Body of pancreas (tissue), 4 donors: Measurements from ENCODE around the gene STK32B. TPM values are rescaled to one million over a fixed set of nuclear protein-coding genes. Genes with fewer than 3 reads are reported as not detected.

Experiments
- ATAC-seq: fragments of 150-250 bp; one replicate; pipeline ENCODE4 v1.9.1; 2016
- DNase-seq, 4 donors: peaks; one replicate each; pipeline ENCODE4 v3.0.0-alpha.2; 2019
- H3K27ac ChIP-seq, 4 donors: fragments of 200-600 bp; sonication (generic); 1 replicate in 3 of 4; 2 replicates in 1 of 4; pipeline versions ENCODE4 v1.5.1 to v1.6.1; 2016 to 2019; ENCODE audit warnings: mild to moderate bottlenecking in 1 of 4, mixed read lengths in 1 of 4, moderate library complexity in 1 of 4
- H3K27me3 ChIP-seq, 2 donors: fragments of 200-600 bp; sonication (generic); one replicate each; pipeline ENCODE4 v1.6.0; 2016; ENCODE audit warnings: mild to moderate bottlenecking in 1 of 2
- H3K36me3 ChIP-seq, 2 donors: fragments of 200-600 bp; sonication (generic); replicated peaks in 1 of 2; 2 replicates each; pipeline ENCODE4 v1.5.1; 2016; ENCODE audit warnings: low read depth in 2 of 2; ENCODE audit not compliant: insufficient read depth in 1 of 2
- H3K4me1 ChIP-seq: fragments of 200-600 bp; sonication (generic); one replicate; pipeline ENCODE4 v1.6.0; 2016
- H3K4me3 ChIP-seq, 2 donors: fragments of 200-600 bp; sonication (generic); 1 replicate in 1 of 2; 2 replicates in 1 of 2; pipeline ENCODE4 v1.5.1; 2016 to 2019
- H3K9me3 ChIP-seq, 3 donors: fragments of 200-600 bp; sonication (generic); 1 replicate in 2 of 3; 2 replicates in 1 of 3; pipeline ENCODE4 v1.5.1; 2016
- CTCF ChIP-seq, 7 experiments: fragments of 450-650 bp in 4 of 7; fragments of 200-600 bp in 3 of 7; sonication (generic) in 3 of 7; IDR thresholded peaks; one replicate each; pipeline ENCODE4 v1.5.1; 2016 to 2019; ENCODE audit warnings: antibody characterized with exemption in 7 of 7
- POLR2A ChIP-seq, 3 donors: fragments of 450-650 bp; IDR thresholded peaks; one replicate each; pipeline ENCODE4 v1.6.1; 2016; ENCODE audit warnings: antibody characterized with exemption in 3 of 3, mild to moderate bottlenecking in 2 of 3
- WGBS, 2 donors: methylation state at CpG; one replicate each; pipeline ENCODE4 v1.1.5; 2017; 5-methylcytosine and 5-hydroxymethylcytosine counted together
- intact Hi-C: fragments of 100-400 bp; cut with DNase I; formaldehyde crosslinking; loops from one replicate; pipeline ENCODE4 v1.15.1; 2023
- total RNA-seq, 2 donors: library from RNA; depleted of rRNA; stranded (reverse); fragments of >200 nt; gene quantifications; one replicate each; pipeline ENCODE4 v1.1.0, GENCODE V29; 2016

The STK32B gene
- total RNA-seq, 2 donors from 2014 or later, result 1.3 to 4.9 TPM

DNA sequence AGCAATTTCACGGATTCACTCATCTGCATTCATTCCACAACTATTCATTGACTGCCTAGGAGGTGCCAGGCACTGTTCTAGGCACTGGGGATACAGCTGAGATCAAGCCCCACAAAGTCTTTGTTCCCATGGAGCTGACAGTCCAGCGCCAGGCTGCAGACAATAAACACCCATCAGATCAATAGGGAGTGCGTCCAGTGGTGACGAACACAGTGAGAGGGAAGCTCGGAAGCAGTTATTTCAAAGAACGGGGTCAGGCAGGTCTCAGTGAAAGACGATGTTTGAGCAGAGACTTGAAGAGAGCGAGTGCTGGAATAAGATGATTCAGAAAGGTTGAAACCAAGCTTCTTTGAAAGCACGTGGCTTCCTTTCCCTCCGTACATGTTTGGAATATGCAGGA, 489.9 kb downstream of the STK32B start:
- WGBS, 2 donors, result 77 to 84% methylated on average over 10 of the region's 10 CpGs
- no peak for ATAC-seq

DNA sequence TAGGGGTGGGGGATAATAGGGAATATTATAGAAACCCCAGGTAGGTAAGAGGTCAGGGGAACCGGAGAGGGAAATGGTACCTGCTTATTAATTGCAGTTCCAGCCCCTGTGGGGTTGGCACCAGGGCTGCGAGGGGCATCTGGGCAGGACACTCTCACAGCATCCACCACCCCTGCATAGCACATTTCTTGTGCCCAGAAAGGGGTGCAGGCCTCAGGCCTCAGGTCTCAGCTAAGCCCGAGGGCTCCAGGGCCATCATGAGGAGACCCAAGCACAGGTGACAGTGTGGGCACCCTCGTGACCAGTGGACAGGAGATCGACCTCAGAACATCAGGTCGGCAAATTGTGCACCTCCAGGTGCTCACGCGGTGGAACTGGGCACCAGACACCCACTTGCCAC, 492.4 kb downstream of the STK32B start:
- intact Hi-C loops, result no loop called here

More for the DNA sequence above, 489.9 kb downstream of the STK32B start:
- Histone ChIP-seq H3K36me3 (no peaks in the 10 kb centered on the region), H3K9me3 (no peaks in the 10 kb centered on the region), H3K4me3 (no peak overlapping the region), H3K27ac (no peak overlapping the region), H3K27me3 (no peaks in the 10 kb centered on the region), H3K4me1 (no peaks in the 10 kb centered on the region)
- DNase-seq, result no peak
- intact Hi-C loops, result no loop called here
- TF ChIP-seq POLR2A (IDR thresholded peaks at IDR 0.05), result no peak
- no peak for TF ChIP-seq CTCF (IDR thresholded peaks at IDR 0.05)

DNA sequence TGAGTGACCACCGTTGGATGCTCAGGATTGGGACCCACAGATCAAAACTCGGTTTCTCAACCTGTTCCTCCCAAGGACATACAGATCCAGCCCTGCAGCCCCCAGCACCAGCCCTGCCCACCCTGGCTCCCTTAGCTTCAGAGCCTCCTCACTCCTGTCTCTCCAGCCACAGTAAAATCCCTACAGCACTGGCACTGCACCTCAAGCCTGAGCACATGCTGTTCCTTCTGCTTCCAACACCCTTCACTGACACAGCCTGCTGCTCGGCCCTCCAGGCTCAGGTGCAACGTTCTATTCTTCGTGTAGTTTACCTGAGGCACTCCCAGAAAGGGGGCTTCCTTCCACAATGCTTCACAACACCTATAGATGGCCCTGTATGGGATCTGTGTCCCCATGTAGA, 493.5 kb downstream of the STK32B start:
- no peaks in the 10 kb centered on the region for H3K4me1 ChIP-seq
- 58 to 73% methylated on average over 5 of the region's 5 CpGs for WGBS, 2 donors
- intact Hi-C loops, result no loop called here
- H3K36me3 ChIP-seq, result no peaks in the 10 kb centered on the region
- DNase-seq (no peak), ATAC-seq (no peak)
- no peaks in the 10 kb centered on the region for H3K27me3 ChIP-seq
- H3K4me3 ChIP-seq, result no peak overlapping the region
- H3K9me3 ChIP-seq, result peaks cover 0 to 7% (median 0%) of the 10 kb centered on the region in 3 donors
- TF ChIP-seq CTCF (IDR thresholded peaks at IDR 0.05), result no peak
- TF ChIP-seq POLR2A (IDR thresholded peaks at IDR 0.05), result no peak
- H3K27ac ChIP-seq, result no peak overlapping the region

More for the DNA sequence above, 492.4 kb downstream of the STK32B start:
- Histone ChIP-seq H3K36me3 (no peaks in the 10 kb centered on the region), H3K27ac (no peak overlapping the region), H3K4me1 (no peaks in the 10 kb centered on the region), H3K27me3 (no peaks in the 10 kb centered on the region), H3K4me3 (no peak overlapping the region), H3K9me3 (peaks cover 0 to 7% (median 0%) of the 10 kb centered on the region in 3 donors)
- DNase-seq (no peak), ATAC-seq (no peak)
- WGBS, 2 donors, result 73 to 74% methylated on average over 7 to 8 of the region's 8 CpGs
- TF ChIP-seq POLR2A (IDR thresholded peaks at IDR 0.05) (no peak), CTCF (IDR thresholded peaks at IDR 0.05) (no peak)

GRCh38 chr4:5545271-5545670, 494.0 kb downstream of the STK32B start:
- intact Hi-C loops, result no loop called here
- ATAC-seq, result no peak
- no peak overlapping the region for H3K27ac ChIP-seq

More at GRCh38 chr4:5545271-5545670, 494.0 kb downstream of the STK32B start:
- Histone ChIP-seq H3K27me3 (no peaks in the 10 kb centered on the region), H3K36me3 (no peaks in the 10 kb centered on the region), H3K4me1 (no peaks in the 10 kb centered on the region), H3K9me3 (peaks cover 0 to 7% (median 0%) of the 10 kb centered on the region in 3 donors), H3K4me3 (no peak overlapping the region)
- TF ChIP-seq POLR2A (IDR thresholded peaks at IDR 0.05), result no peak
- TF ChIP-seq CTCF (IDR thresholded peaks at IDR 0.05), result no peak
- DNase-seq, result no peak
- WGBS, 2 donors, result 47 to 51% methylated on average over 2 of the region's 2 CpGs
